ENCODE results near the gene S1PR4. TPM values are rescaled to one million over a fixed set of nuclear protein-coding genes. Genes with fewer than 3 reads are reported as not detected.

Gene S1PR4
- total RNA-seq, 1 donor from 2014 or later, result 2.2 TPM

- peak; percentile 34 for DNase-seq
Observed at GRCh38 chr19:3224346-3225168, 46.0 kb downstream of the S1PR4 start, which contains the start of gene CELF5. Gene CELF5 (plus strand): TSS chr19:3224661. CDS start chr19:3224740, 79 bp downstream.

GRCh38 chr19:3225169-3225485, 46.6 kb downstream of the S1PR4 start:
- no peak for DNase-seq

GRCh38 chr19:3225677-3226093, 47.1 kb downstream of the S1PR4 start:
- DNase-seq, result no peak

GRCh38 chr19:3227054-3227626, 48.6 kb downstream of the S1PR4 start:
- DNase-seq, result no peak

GRCh38 chr19:3229346-3229743, 50.8 kb downstream of the S1PR4 start:
- DNase-seq, result no peak

Other genes starting within 250 kb of the S1PR4 start
- gene ZNF77, start 233.8 kb upstream of the S1PR4 start, total RNA-seq, result 6.4 and 7.8 TPM in 2 replicates
- gene TLE6, start 201.2 kb upstream of the S1PR4 start, total RNA-seq, result 2.0 and 2.7 TPM in 2 replicates
- gene TLE2, start 149.5 kb upstream of the S1PR4 start, total RNA-seq, result 21.8 and 25.7 TPM in 2 replicates
- 81.7 and 147 TPM in 2 replicates for gene TLE5, start 116.3 kb upstream of the S1PR4 start, total RNA-seq
- 80.8 and 87.2 TPM in 2 replicates for gene GNA11, start 84.4 kb upstream of the S1PR4 start, total RNA-seq
- under 0.01 and 0.23 TPM in 2 replicates for gene GNA15, start 42.7 kb upstream of the S1PR4 start, total RNA-seq
- gene NCLN, start 7.2 kb downstream of the S1PR4 start, total RNA-seq, result 38.3 and 74.5 TPM in 2 replicates
- gene CELF5, start 45.9 kb downstream of the S1PR4 start, total RNA-seq, result not detected in 2 replicates
- gene NFIC, start 187.8 kb downstream of the S1PR4 start, total RNA-seq, result 33.0 and 59.0 TPM in 2 replicates

Data from dermis blood vessel endothelial cell (primary cell).